Measurements from ENCODE around the gene AUTS2.
A peak's percentile ranks its signal among the peaks of the same experiment; 100 is the strongest.

Gene AUTS2

DNA sequence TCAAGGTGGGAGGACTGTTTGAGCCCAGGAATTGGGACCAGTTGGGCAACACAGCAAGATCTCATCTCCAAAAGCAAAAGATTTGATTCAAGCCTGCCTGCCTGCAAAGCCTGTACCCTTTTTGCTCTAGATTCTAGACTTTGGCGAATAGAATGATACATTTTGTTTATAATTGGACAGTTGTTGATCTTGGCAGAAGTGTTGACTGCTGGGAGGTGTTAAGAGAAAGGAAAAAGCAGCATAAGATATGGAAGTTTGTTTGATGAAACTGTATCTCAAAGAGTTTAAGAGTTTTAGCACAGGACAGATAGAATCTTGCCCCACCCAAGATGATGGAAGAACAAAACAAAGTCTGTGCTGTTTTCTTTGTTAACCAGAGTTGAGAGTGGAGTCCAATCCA is 224.1 kb downstream of the AUTS2 start:
- Histone ChIP-seq H3K9ac (ENCODE audit: low read length) (no peak overlapping the region), H3K27ac (ENCODE audit: low read depth, low read length) (no peak overlapping the region)

GRCh38 chr7:69823151-69823744 is 225.0 kb downstream of the AUTS2 start:
- no peaks in the 10 kb centered on the region; the same call in 1 of the 2 replicates for H3K9me3 ChIP-seq (ENCODE audit: control insufficient read depth, insufficient read depth, low read depth, low read length)
- no peak overlapping the region for H3K4me3 ChIP-seq (ENCODE audit: low read depth, low read length)
- H3K27me3 ChIP-seq (ENCODE audit: control insufficient read depth, insufficient read depth, low read length): no peaks in the 10 kb centered on the region
- peaks cover 29% of the 10 kb centered on the region for H3K4me1 ChIP-seq (ENCODE audit: control insufficient read depth, insufficient read depth, low read length)
- no peak overlapping the region for H3K27ac ChIP-seq (ENCODE audit: low read depth, low read length)
- no peaks in the 10 kb centered on the region for H3K36me3 ChIP-seq (ENCODE audit: control insufficient read depth, insufficient read depth, low read length)
- H3K9ac ChIP-seq (ENCODE audit: low read length): no peak overlapping the region

More for the DNA sequence above, 224.1 kb downstream of the AUTS2 start:
- no peaks in the 10 kb centered on the region for H3K36me3 ChIP-seq (ENCODE audit: control insufficient read depth, insufficient read depth, low read length)
- H3K27me3 ChIP-seq (ENCODE audit: control insufficient read depth, insufficient read depth, low read length): no peaks in the 10 kb centered on the region
- H3K4me1 ChIP-seq (ENCODE audit: control insufficient read depth, insufficient read depth, low read length): peaks cover 31% of the 10 kb centered on the region
- no peak overlapping the region for H3K4me3 ChIP-seq (ENCODE audit: low read depth, low read length)
- no peaks in the 10 kb centered on the region for H3K9me3 ChIP-seq (ENCODE audit: control insufficient read depth, insufficient read depth, low read depth, low read length)

- Histone ChIP-seq H3K4me3 (ENCODE audit: low read depth, low read length) (no peak overlapping the region), H3K27me3 (ENCODE audit: control insufficient read depth, insufficient read depth, low read length) (no peaks in the 10 kb centered on the region), H3K9ac (ENCODE audit: low read length) (no peak overlapping the region), H3K27ac (ENCODE audit: low read depth, low read length) (no peak overlapping the region), H3K9me3 (ENCODE audit: control insufficient read depth, insufficient read depth, low read depth, low read length) (no peaks in the 10 kb centered on the region; the same call in 1 of the 2 replicates), H3K4me1 (ENCODE audit: control insufficient read depth, insufficient read depth, low read length) (peaks cover 20% of the 10 kb centered on the region), H3K36me3 (ENCODE audit: control insufficient read depth, insufficient read depth, low read length) (no peaks in the 10 kb centered on the region)
Observed at GRCh38 chr7:69825113-69825972, 227.1 kb downstream of the AUTS2 start.

DNA sequence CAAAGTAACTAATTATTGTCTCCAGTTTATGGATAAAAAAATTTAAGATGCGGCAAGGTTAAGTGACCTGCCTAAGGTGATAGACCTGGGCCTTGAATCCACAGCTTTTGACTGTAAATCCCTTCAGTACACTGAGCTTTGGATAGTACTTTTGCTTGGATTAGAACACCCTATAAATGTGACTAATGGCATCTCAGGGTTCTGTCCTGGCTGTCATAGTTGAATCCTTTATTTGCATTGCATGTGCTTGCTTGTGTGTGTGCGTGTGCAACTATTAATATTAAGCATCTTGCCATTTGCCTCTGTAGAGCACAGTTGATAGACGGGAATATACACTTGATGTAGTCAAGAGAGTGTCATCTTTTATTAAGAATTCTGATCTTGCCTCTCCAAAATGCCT is 228.0 kb downstream of the AUTS2 start:
- Histone ChIP-seq H3K27ac (ENCODE audit: low read depth, low read length) (no peak overlapping the region), H3K36me3 (ENCODE audit: control insufficient read depth, insufficient read depth, low read length) (no peaks in the 10 kb centered on the region), H3K27me3 (ENCODE audit: control insufficient read depth, insufficient read depth, low read length) (no peaks in the 10 kb centered on the region), H3K4me3 (ENCODE audit: low read depth, low read length) (no peak overlapping the region), H3K9ac (ENCODE audit: low read length) (no peak overlapping the region), H3K4me1 (ENCODE audit: control insufficient read depth, insufficient read depth, low read length) (peaks cover 23% of the 10 kb centered on the region), H3K9me3 (ENCODE audit: control insufficient read depth, insufficient read depth, low read depth, low read length) (no peaks in the 10 kb centered on the region; the same call in 1 of the 2 replicates)

- no peak overlapping the region for H3K27ac ChIP-seq (ENCODE audit: low read depth, low read length)
- no peaks in the 10 kb centered on the region for H3K27me3 ChIP-seq (ENCODE audit: control insufficient read depth, insufficient read depth, low read length)
- H3K4me3 ChIP-seq (ENCODE audit: low read depth, low read length): no peak overlapping the region
- H3K36me3 ChIP-seq (ENCODE audit: control insufficient read depth, insufficient read depth, low read length): no peaks in the 10 kb centered on the region
- H3K9me3 ChIP-seq (ENCODE audit: control insufficient read depth, insufficient read depth, low read depth, low read length): no peaks in the 10 kb centered on the region; the same call in 1 of the 2 replicates
- H3K4me1 ChIP-seq (ENCODE audit: control insufficient read depth, insufficient read depth, low read length): peaks cover 32% of the 10 kb centered on the region
- no peak overlapping the region for H3K9ac ChIP-seq (ENCODE audit: low read length)
Observed at GRCh38 chr7:69827140-69827539, 228.9 kb downstream of the AUTS2 start.

GRCh38 chr7:69827558-69827957 is 229.3 kb downstream of the AUTS2 start:
- H3K4me3 ChIP-seq (ENCODE audit: low read depth, low read length): no peak overlapping the region
- H3K9ac ChIP-seq (ENCODE audit: low read length): no peak overlapping the region
- no peaks in the 10 kb centered on the region; the same call in 1 of the 2 replicates for H3K9me3 ChIP-seq (ENCODE audit: control insufficient read depth, insufficient read depth, low read depth, low read length)
- H3K36me3 ChIP-seq (ENCODE audit: control insufficient read depth, insufficient read depth, low read length): no peaks in the 10 kb centered on the region
- peaks cover 36% of the 10 kb centered on the region for H3K4me1 ChIP-seq (ENCODE audit: control insufficient read depth, insufficient read depth, low read length)
- no peaks in the 10 kb centered on the region for H3K27me3 ChIP-seq (ENCODE audit: control insufficient read depth, insufficient read depth, low read length)
- H3K27ac ChIP-seq (ENCODE audit: low read depth, low read length): no peak overlapping the region

- Histone ChIP-seq H3K27me3 (ENCODE audit: control insufficient read depth, insufficient read depth, low read length) (no peaks in the 10 kb centered on the region), H3K27ac (ENCODE audit: low read depth, low read length) (no peak overlapping the region), H3K9ac (ENCODE audit: low read length) (no peak overlapping the region), H3K9me3 (ENCODE audit: control insufficient read depth, insufficient read depth, low read depth, low read length) (no peaks in the 10 kb centered on the region; the same call in 1 of the 2 replicates), H3K4me1 (ENCODE audit: control insufficient read depth, insufficient read depth, low read length) (peaks cover 60% of the 10 kb centered on the region), H3K4me3 (ENCODE audit: low read depth, low read length) (no peak overlapping the region), H3K36me3 (ENCODE audit: control insufficient read depth, insufficient read depth, low read length) (no peaks in the 10 kb centered on the region)
Observed at GRCh38 chr7:69832356-69832755, 234.1 kb downstream of the AUTS2 start.

DNA sequence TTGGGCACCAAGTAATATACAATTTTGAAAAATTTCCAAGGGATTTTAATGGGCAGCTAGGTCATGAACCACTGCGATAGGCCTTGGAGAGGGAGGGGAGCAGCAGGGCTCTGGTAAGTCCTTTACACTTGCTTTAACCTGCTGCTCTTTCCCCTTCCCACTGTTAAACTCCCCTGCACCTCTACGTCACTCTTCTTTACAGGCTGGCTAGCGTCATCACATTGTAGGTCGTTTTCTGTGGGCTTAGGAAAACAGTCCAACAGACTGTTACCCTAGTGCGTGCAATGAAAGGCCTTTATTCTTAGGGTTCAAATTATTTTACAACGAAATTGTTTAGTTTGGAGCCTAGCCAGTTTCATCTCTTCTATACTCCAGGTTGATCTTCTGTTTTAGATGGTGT is 235.7 kb downstream of the AUTS2 start:
- peaks cover 70% of the 10 kb centered on the region for H3K4me1 ChIP-seq (ENCODE audit: control insufficient read depth, insufficient read depth, low read length)

DNA sequence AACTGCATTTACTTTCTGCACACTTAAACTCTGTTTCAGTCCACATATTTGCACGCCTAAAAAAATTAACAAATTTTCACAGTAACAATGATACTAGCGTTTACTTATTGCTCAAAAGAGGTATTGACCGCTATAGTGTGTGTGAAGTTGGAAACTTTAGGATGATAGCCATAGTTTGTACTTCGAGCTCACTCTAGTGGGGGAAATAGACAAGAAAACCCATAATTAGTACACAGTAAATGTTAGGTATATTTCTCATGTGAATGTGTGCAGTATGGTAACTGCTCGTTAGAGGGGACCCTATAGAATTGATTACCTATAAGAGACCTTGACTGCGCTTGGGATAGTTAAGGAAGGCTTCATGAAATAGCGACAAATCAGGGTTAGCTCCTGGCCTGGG is 238.4 kb downstream of the AUTS2 start:
- Histone ChIP-seq H3K27ac (ENCODE audit: low read depth, low read length) (peak overlapping the region; percentile 70; the same call in 1 of the 2 replicates), H3K36me3 (ENCODE audit: control insufficient read depth, insufficient read depth, low read length) (no peaks in the 10 kb centered on the region), H3K27me3 (ENCODE audit: control insufficient read depth, insufficient read depth, low read length) (no peaks in the 10 kb centered on the region), H3K4me1 (ENCODE audit: control insufficient read depth, insufficient read depth, low read length) (peaks cover 89% of the 10 kb centered on the region), H3K4me3 (ENCODE audit: low read depth, low read length) (no peak overlapping the region), H3K9me3 (ENCODE audit: control insufficient read depth, insufficient read depth, low read depth, low read length) (no peaks in the 10 kb centered on the region), H3K9ac (ENCODE audit: low read length) (no peak overlapping the region)

More for the DNA sequence above, 235.7 kb downstream of the AUTS2 start:
- no peaks in the 10 kb centered on the region for H3K27me3 ChIP-seq (ENCODE audit: control insufficient read depth, insufficient read depth, low read length)
- H3K9ac ChIP-seq (ENCODE audit: low read length): no peak overlapping the region
- no peaks in the 10 kb centered on the region for H3K36me3 ChIP-seq (ENCODE audit: control insufficient read depth, insufficient read depth, low read length)
- no peak overlapping the region for H3K4me3 ChIP-seq (ENCODE audit: low read depth, low read length)
- no peaks in the 10 kb centered on the region for H3K9me3 ChIP-seq (ENCODE audit: control insufficient read depth, insufficient read depth, low read depth, low read length)
- no peak overlapping the region for H3K27ac ChIP-seq (ENCODE audit: low read depth, low read length)

DNA sequence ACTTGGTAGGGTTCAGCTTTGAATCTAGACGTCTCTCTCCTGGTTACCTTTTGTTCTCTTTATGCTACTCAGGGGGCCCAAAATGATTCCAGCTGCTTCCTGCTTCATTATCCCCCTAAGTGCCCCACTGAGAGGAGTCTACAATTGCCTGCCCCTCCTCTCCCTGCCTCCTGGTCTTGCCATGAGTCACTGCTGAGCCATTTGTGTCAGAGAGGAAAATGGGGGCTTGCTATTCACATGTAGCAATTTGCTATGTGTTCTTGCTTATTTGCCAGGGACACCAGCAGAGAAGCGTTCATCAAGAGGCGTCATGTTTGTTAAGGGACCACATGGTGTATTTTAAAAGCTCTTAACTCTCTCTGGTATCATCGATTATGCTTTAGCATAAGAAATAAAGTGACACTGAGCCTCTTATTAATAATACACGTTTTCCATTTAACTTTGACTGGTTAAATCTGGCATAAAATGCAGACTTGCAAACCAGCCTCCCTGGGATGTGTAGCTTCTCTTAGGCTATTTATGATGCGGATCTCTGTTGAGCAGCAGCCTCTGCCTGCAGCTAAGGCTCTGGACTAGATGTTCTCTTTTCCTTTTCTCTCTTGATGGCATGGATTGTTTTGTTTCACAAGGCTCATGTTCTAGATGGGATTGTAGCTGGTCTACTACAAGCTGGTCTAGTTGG is 239.3 kb downstream of the AUTS2 start:
- no peaks in the 10 kb centered on the region for H3K36me3 ChIP-seq (ENCODE audit: control insufficient read depth, insufficient read depth, low read length)
- H3K9me3 ChIP-seq (ENCODE audit: control insufficient read depth, insufficient read depth, low read depth, low read length): no peaks in the 10 kb centered on the region
- H3K4me1 ChIP-seq (ENCODE audit: control insufficient read depth, insufficient read depth, low read length): peaks cover 81% of the 10 kb centered on the region
- peak overlapping the region; percentile 27 for H3K9ac ChIP-seq (ENCODE audit: low read length)
- no peak overlapping the region for H3K4me3 ChIP-seq (ENCODE audit: low read depth, low read length)
- no peaks in the 10 kb centered on the region for H3K27me3 ChIP-seq (ENCODE audit: control insufficient read depth, insufficient read depth, low read length)
- peak overlapping the region; percentile 70; the same call in 1 of the 2 replicates for H3K27ac ChIP-seq (ENCODE audit: low read depth, low read length)

GRCh38 chr7:69839782-69840181 is 241.5 kb downstream of the AUTS2 start:
- H3K36me3 ChIP-seq (ENCODE audit: control insufficient read depth, insufficient read depth, low read length): no peaks in the 10 kb centered on the region
- H3K9ac ChIP-seq (ENCODE audit: low read length): no peak overlapping the region
- H3K4me1 ChIP-seq (ENCODE audit: control insufficient read depth, insufficient read depth, low read length): peaks cover 67% of the 10 kb centered on the region
- H3K27me3 ChIP-seq (ENCODE audit: control insufficient read depth, insufficient read depth, low read length): no peaks in the 10 kb centered on the region
- no peaks in the 10 kb centered on the region for H3K9me3 ChIP-seq (ENCODE audit: control insufficient read depth, insufficient read depth, low read depth, low read length)
- no peak overlapping the region for H3K27ac ChIP-seq (ENCODE audit: low read depth, low read length)
- H3K4me3 ChIP-seq (ENCODE audit: low read depth, low read length): no peak overlapping the region
